ENCODE data around the gene PPP2R5C. TPM values are rescaled to one million over a fixed set of nuclear protein-coding genes. Genes with fewer than 3 reads are reported as not detected.

The PPP2R5C gene
- total RNA-seq, 1 donor from 2014 or later, result 198 TPM

DNA sequence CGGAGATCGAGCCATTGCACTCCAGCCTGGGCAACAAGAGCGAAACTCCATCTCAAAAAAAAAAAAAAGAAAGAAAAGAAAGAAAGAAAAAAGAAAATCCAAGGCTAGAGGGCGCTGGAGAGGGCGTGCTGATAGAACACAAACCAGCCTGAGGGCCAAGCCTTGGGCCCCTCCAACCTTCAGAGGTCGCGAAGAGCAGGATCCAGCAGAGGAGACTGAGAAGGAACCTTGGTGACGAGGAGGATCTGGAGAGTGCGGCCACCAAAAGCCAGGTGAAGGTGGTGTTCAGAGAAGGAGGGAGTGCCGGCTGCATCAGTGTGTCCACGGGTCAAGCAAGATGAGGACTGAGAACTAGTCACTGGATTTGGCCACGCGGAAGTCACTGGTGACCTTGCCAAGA is 198.7 kb downstream of the PPP2R5C start:
- DNase-seq, result no peak
- H3K4me1 ChIP-seq, result peaks cover 39% of the 10 kb centered on the region
- intact Hi-C loops (cut with micrococcal nuclease), result no loop called here
- no peaks in the 10 kb centered on the region for H3K9me3 ChIP-seq (replicated peaks)
- H3K36me3 ChIP-seq, result no peaks in the 10 kb centered on the region
- H3K27ac ChIP-seq (replicated peaks), result no peak overlapping the region
- H3K27me3 ChIP-seq (ENCODE audit: low read depth), result no peaks in the 10 kb centered on the region
- TF ChIP-seq, protein P1, sequence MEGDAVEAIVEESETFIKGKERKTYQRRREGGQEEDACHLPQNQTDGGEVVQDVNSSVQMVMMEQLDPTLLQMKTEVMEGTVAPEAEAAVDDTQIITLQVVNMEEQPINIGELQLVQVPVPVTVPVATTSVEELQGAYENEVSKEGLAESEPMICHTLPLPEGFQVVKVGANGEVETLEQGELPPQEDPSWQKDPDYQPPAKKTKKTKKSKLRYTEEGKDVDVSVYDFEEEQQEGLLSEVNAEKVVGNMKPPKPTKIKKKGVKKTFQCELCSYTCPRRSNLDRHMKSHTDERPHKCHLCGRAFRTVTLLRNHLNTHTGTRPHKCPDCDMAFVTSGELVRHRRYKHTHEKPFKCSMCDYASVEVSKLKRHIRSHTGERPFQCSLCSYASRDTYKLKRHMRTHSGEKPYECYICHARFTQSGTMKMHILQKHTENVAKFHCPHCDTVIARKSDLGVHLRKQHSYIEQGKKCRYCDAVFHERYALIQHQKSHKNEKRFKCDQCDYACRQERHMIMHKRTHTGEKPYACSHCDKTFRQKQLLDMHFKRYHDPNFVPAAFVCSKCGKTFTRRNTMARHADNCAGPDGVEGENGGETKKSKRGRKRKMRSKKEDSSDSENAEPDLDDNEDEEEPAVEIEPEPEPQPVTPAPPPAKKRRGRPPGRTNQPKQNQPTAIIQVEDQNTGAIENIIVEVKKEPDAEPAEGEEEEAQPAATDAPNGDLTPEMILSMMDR (IDR thresholded peaks at IDR 0.05; ENCODE audit: borderline replicate concordance), result peak; percentile 18
- no peak overlapping the region for H3K4me3 ChIP-seq

DNA sequence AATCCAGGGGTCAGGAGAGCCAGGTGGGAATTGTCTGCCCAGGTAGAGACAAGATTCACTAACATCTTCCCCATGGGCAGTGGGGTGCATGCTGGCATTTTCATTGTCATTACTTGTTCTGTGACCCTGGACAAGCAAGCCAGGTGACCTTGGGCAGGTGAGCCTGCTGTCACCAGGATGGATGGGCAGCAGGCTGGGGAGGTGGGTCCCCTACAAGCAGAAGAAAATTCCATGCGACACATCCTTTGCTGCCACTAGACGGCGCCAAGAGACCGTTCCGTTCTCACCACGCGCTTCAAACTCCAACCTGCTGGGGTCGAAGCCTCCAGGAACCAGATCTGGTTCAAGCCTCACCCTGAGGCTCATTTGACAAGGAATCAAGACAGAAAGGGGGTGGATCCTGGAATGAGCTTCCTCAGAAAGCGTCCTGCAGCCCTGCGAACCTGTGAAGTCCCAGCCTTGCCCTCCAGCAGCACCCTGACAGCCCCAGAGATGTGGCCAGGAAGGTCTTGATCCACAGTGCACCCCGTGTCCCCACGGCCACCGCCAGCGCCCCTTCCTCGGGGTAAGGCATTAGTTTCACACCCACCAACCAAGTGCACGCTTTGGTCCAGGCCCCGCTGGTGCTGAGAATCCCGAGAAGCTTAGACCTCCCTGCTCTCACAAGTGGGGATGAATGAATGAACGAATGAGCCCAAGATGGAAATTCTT is 199.7 kb downstream of the PPP2R5C start:
- intact Hi-C loops (cut with micrococcal nuclease), result no loop called here
- Histone ChIP-seq H3K27me3 (ENCODE audit: low read depth) (no peaks in the 10 kb centered on the region), H3K27ac (replicated peaks) (no peak overlapping the region), H3K4me1 (peaks cover 48% of the 10 kb centered on the region), H3K9me3 (replicated peaks) (no peaks in the 10 kb centered on the region), H3K36me3 (no peaks in the 10 kb centered on the region), H3K4me3 (no peak overlapping the region)
- TF ChIP-seq, protein P1 (IDR thresholded peaks at IDR 0.05; ENCODE audit: borderline replicate concordance), result peak; percentile 94
- DNase-seq, result peak; percentile 67

DNA sequence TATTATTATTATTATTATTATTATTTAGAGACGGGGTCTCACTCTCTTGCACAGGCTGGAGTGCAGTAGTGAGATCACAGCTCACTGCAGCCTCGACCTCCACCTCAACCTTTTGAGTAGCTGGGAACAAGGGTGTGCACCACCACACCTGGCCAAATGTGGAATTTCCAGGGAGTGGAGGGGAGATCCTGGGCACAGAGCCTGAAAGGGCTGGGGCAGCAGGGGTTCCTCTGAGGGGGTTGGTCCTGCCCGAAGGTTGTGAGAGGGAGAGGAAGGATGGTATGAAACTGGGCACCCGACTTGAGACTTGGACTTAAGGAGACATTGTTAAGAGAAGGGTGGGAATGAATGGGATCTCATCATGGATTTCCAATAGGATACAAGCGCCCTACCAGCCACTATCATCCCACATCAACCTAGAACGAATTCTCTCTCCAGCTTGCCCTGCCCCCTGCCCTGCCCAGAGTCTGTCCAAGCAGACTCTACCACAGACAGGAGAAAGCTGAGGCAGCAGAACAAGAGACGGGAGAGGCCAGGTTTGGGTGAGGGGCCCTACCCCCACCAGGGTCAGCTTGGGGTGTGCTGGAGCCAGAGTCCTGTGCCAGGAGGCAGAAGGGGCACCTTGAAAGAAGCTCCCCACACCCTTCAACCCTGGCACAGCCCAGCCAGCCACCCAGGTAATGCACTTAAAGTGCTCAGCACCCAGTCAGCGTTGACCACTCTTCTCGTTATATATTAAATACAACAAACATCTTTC is 200.4 kb downstream of the PPP2R5C start:
- intact Hi-C loops (cut with micrococcal nuclease), result no loop called here
- Histone ChIP-seq H3K36me3 (no peaks in the 10 kb centered on the region), H3K27ac (replicated peaks) (peak overlapping the region; percentile 97), H3K4me1 (peaks cover 56% of the 10 kb centered on the region), H3K27me3 (ENCODE audit: low read depth) (no peaks in the 10 kb centered on the region), H3K9me3 (replicated peaks) (no peaks in the 10 kb centered on the region), H3K4me3 (no peak overlapping the region)
- TF ChIP-seq, protein P1 (IDR thresholded peaks at IDR 0.05; ENCODE audit: borderline replicate concordance), result no peak
- DNase-seq, result no peak

DNA sequence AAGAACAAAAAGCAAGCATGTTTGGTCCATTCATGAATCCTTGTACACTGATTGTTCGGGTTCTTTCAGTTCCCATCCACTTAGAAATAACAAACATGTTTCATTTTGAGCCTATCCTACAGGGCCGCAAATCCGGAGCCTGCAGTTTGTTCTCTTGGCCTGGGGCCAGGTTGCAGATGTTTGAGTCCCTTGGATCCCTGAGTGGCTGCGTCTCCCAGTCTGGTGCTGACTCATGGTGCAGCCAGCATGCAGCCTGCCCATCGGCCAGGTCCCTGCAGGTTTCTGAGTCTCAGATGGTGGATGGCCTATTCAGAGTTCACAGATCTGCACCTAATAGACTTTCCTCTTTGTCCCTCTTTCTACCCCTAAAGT is 201.0 kb downstream of the PPP2R5C start:
- H3K27ac ChIP-seq (replicated peaks), result peak overlapping the region; percentile 97
- H3K4me1 ChIP-seq, result peaks cover 62% of the 10 kb centered on the region
- no peaks in the 10 kb centered on the region for H3K36me3 ChIP-seq
- no peaks in the 10 kb centered on the region for H3K9me3 ChIP-seq (replicated peaks)
- H3K27me3 ChIP-seq (ENCODE audit: low read depth), result no peaks in the 10 kb centered on the region
- TF ChIP-seq, protein P1 (IDR thresholded peaks at IDR 0.05; ENCODE audit: borderline replicate concordance), result no peak
- intact Hi-C loops (cut with micrococcal nuclease), result no loop called here
- peak; percentile 76 for DNase-seq
- H3K4me3 ChIP-seq, result no peak overlapping the region

DNA sequence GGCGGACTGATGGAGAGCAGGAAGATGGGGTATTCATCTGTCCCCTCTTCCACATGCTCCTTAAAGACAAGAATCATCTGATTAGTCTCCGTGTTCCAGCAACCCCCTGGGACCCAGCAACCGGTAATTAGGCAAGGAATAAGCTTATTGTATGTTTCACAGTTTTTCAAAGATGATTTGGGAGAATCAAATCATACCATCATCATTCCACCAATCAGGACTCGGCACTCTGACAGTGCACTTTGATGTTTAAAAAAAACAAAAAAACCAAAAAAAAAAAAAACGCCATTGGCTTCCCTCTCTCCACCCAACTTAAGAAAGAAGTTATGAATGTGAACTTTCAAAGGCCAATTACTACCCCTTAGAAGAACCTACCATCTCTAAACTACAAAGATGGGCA is 201.5 kb downstream of the PPP2R5C start:
- Histone ChIP-seq H3K27me3 (ENCODE audit: low read depth) (no peaks in the 10 kb centered on the region), H3K27ac (replicated peaks) (peak overlapping the region; percentile 97), H3K4me1 (peaks cover 67% of the 10 kb centered on the region), H3K9me3 (replicated peaks) (no peaks in the 10 kb centered on the region), H3K4me3 (no peak overlapping the region), H3K36me3 (no peaks in the 10 kb centered on the region)
- TF ChIP-seq, protein P1 (IDR thresholded peaks at IDR 0.05; ENCODE audit: borderline replicate concordance), result no peak
- no peak for DNase-seq
- intact Hi-C loops (cut with micrococcal nuclease), result no loop called here

Measured in left ventricle myocardium inferior (tissue), 1 donor.